ENCODE measurements around the gene DLX6. TPM values are rescaled to one million over a fixed set of nuclear protein-coding genes. Genes with fewer than 3 reads are reported as not detected.
"Not testable (repeated sequence)": the region's sequence is repeated elsewhere in the genome, so short reads cannot be mapped to it uniquely, and the experiment has no call there.

Gene DLX6
- total RNA-seq, 1 experiment from 2014 or later: 17.9 TPM

- Histone ChIP-seq H3K27ac (ENCODE audit: low read depth, low read length, poor library complexity, severe bottlenecking) (peak overlapping the region; percentile 62), H3K9me3 (ENCODE audit: low read depth, low read length, poor library complexity, severe bottlenecking) (no peaks in the 10 kb centered on the region), H3K4me3 (ENCODE audit: low read depth, low read length, poor library complexity, severe bottlenecking) (peak overlapping the region; percentile 40), H3K4me1 (ENCODE audit: insufficient read depth, low read length, poor library complexity, severe bottlenecking) (peaks cover 25% of the 10 kb centered on the region), H3K36me3 (ENCODE audit: insufficient read depth, low read length, poor library complexity, severe bottlenecking) (peaks cover 8% of the 10 kb centered on the region), H3K27me3 (replicated peaks; ENCODE audit: insufficient read depth, low read depth, low read length, poor library complexity) (peaks cover 3% of the 10 kb centered on the region)
- BruUV-seq (replicated peaks): no TSS peak
- ChIA-PET CTCF (interaction anchor here (0.7 to 1.3 kb wide), 8 partner anchors 22 to 1110 kb away, joined by 3 to 7 read pairs (median 4); partner anchors contain the start of gene DLX6), POLR2A (ENCODE audit: low non-redundant PET) (interaction anchor here (0.6 kb wide), 1 partner anchor 287 kb away, joined by 3 read pairs; no protein-coding TSS in a partner anchor)
- intact Hi-C loops (cut with micrococcal nuclease; ENCODE audit: unreplicated experiment): loop anchor here (1.0 to 10.0 kb wide), 5 partner anchors 705 to 1309 kb away; partner anchors contain the start of gene SLC25A13
- peak; percentile 91 for DNase-seq (ENCODE audit: low spot score)
- TF ChIP-seq EZH2 (IDR thresholded peaks at IDR 0.05; ENCODE audit: borderline replicate concordance, low read depth, low read length, poor library complexity, severe bottlenecking): no peak
- TF ChIP-seq CTCF (conservative IDR thresholded peaks at IDR 0.05; ENCODE audit: low read depth, low read length): peak; percentile 93
Observed at GRCh38 chr7:97027427-97028234, 22.3 kb downstream of the DLX6 start.

- H3K27ac ChIP-seq (ENCODE audit: low read depth, low read length, poor library complexity, severe bottlenecking); H3K4me3 ChIP-seq (ENCODE audit: low read depth, low read length, poor library complexity, severe bottlenecking); BruUV-seq (replicated peaks); H3K27me3 ChIP-seq (replicated peaks; ENCODE audit: insufficient read depth, low read depth, low read length, poor library complexity); POLR2A ChIA-PET (ENCODE audit: low non-redundant PET); CTCF ChIA-PET; intact Hi-C loops (cut with micrococcal nuclease; ENCODE audit: unreplicated experiment); DNase-seq (ENCODE audit: low spot score); H3K9me3 ChIP-seq (ENCODE audit: low read depth, low read length, poor library complexity, severe bottlenecking); H3K4me1 ChIP-seq (ENCODE audit: insufficient read depth, low read length, poor library complexity, severe bottlenecking); H3K36me3 ChIP-seq (ENCODE audit: insufficient read depth, low read length, poor library complexity, severe bottlenecking): not testable (repeated sequence)
Observed at GRCh38 chr7:97034213-97034852, 29.0 kb downstream of the DLX6 start.

- H3K27me3 ChIP-seq (replicated peaks; ENCODE audit: insufficient read depth, low read depth, low read length, poor library complexity): no peaks in the 10 kb centered on the region
- CTCF ChIA-PET: no interaction called here
- H3K9me3 ChIP-seq (ENCODE audit: low read depth, low read length, poor library complexity, severe bottlenecking): no peaks in the 10 kb centered on the region
- no peak for TF ChIP-seq CTCF (conservative IDR thresholded peaks at IDR 0.05; ENCODE audit: low read depth, low read length)
- TF ChIP-seq EZH2 (IDR thresholded peaks at IDR 0.05; ENCODE audit: borderline replicate concordance, low read depth, low read length, poor library complexity, severe bottlenecking): no peak
- POLR2A ChIA-PET (ENCODE audit: low non-redundant PET): no interaction called here
- H3K36me3 ChIP-seq (ENCODE audit: insufficient read depth, low read length, poor library complexity, severe bottlenecking): no peaks in the 10 kb centered on the region
- intact Hi-C loops (cut with micrococcal nuclease; ENCODE audit: unreplicated experiment): no loop called here
- H3K4me3 ChIP-seq (ENCODE audit: low read depth, low read length, poor library complexity, severe bottlenecking): no peak overlapping the region
- no peak overlapping the region for H3K27ac ChIP-seq (ENCODE audit: low read depth, low read length, poor library complexity, severe bottlenecking)
- BruUV-seq (replicated peaks): no TSS peak
- H3K4me1 ChIP-seq (ENCODE audit: insufficient read depth, low read length, poor library complexity, severe bottlenecking): no peaks in the 10 kb centered on the region
- no peak for DNase-seq (ENCODE audit: low spot score)
Observed at GRCh38 chr7:97039374-97040065, 34.2 kb downstream of the DLX6 start.
